ENCODE results near the gene MDGA2.
"Not testable (repeated sequence)": the region's sequence is repeated elsewhere in the genome, so short reads cannot be mapped to it uniquely, and the experiment has no call there.

Gene MDGA2
- 0 to 0.04 reads per million in 2 experiments for total RNA-seq

DNA sequence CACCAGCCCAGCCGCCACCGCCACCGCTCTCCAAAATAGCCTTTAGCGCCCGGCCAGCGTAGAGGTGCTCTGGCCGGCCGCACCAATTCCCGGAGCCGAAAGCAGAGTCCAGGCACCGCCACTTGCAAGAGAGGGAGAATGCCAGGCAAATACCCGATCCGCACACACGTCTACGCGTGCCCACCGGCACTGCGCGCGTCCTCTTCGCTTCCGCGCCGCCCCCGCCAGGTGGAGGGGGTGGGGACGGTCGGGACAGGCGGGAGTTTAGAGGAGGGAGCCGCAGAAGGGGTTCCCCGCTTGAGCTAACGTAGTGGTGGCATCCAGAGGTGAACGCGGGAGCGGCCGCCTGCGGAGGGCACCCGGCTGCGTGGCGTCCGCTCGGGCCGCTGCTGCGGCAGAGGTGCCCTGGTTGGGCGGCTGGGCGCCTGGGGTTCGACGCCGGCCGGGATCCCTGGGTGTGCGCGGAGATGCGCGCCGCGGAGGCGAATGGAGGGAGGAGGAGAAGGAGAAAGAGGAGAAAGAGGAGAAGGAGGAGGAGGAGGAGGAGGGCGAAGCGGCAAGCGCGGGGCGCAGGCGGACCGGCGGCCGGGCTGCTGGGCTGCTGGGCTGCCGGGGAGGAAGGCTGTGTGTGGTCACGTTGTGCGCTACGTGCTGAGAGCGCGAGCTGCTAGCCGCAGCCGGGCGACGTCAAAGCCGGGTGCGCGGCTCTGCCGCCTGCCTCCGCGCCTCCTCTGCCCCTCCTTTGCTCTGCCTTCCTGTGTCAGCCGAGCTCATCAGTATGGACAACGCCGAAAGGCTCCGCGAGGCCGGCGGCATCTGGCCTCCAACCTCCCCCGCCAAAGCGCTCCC is at the start of gene MDGA2:
Gene MDGA2 (minus strand): TSS at position 140 of the 849 bp plus-strand sequence.
- DNase-seq (ENCODE audit: low read depth) = no peak

DNA sequence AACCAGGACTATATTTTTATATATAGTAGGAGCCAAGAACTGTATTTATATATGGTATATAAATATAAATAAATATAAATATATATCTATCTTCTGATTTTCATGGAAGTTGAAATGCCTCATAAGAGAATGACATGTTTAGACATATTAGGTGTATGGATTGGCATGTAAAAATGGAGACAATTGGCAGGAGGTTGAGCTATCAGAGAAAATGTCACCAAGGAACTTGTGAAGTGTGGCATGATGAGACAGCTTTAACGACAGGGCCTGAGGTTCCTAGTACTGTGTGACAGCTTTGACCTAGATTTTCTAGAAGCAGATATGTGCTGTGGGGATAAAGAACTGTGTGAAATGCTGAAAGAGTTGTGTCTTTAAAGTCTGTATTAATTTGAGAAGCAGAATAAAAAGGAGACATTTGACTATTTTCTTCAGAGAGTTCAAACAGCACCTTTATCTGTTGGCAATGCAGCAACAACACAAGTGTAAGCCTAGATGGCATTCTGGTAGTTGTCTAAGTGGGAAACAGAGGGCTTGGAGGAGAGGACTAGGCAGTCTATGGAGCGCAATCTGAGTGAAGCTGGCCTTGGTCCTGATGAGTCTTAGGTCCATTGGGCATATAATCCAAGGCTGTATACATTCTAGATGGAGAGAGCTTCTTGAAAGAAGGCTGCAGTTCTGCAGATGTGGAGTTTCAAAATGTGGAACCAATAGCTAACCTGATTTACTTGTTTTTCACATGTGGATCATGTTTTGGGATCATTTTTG is 47.7 kb upstream of the MDGA2 start:
- no peak for DNase-seq (ENCODE audit: low read depth)

DNA sequence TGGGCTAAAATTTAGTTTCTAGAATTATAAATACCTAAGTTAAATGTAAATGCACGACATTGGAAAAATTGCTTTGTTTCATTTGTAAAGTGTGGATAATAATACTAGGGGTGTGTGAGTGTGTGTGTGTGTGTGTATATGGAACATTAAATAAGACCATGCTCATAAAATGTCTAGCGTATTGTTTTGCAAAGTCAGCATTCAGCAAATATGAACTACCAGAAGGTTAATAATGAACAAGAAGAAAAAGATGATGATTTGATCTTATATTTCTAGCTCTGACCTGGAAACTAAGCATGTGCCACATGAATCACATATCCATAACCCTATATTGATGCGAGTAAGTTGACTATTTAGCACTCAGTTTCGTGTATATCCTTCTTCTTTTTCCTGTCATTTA is 44.9 kb upstream of the MDGA2 start:
- DNase-seq (ENCODE audit: low read depth) = no peak

DNA sequence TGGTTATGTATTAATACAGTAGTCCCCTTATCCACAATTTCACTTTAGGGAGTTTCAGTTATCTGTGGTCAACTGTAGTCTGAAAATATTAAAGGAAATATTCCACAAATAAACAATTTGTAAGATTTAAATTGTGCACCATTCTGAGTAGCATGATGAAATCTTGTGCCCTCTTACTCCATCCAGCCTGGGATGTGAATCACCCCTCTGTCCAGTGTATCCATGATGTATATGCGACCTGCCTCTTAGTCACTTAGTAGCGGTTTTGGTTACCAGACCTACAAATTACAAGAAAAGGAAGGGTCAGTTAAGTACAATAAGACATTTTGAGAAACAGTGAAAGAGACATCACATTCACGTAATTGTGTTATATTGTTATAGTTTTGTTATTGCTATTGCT is 39.9 kb upstream of the MDGA2 start:
- DNase-seq (ENCODE audit: low read depth) = no peak

DNA sequence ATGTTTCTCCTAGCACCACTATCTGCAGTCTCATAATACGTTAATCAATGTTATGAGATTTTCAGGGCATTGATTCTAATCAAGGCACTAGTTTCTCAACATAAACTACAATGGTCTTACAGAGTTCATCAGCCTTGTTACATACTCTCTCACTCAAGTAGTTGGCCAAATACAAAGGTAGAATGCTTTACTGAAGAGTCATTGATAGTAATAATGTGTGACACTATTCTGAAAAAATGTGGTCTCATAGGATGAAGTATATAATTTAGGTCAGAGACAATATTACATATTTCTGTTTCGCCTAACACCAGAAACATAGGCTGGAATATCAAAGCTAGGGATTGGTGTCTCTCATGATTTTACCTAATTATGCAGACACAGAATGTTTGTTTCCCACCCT is 35.2 kb upstream of the MDGA2 start:
- DNase-seq (ENCODE audit: low read depth) = no peak

DNA sequence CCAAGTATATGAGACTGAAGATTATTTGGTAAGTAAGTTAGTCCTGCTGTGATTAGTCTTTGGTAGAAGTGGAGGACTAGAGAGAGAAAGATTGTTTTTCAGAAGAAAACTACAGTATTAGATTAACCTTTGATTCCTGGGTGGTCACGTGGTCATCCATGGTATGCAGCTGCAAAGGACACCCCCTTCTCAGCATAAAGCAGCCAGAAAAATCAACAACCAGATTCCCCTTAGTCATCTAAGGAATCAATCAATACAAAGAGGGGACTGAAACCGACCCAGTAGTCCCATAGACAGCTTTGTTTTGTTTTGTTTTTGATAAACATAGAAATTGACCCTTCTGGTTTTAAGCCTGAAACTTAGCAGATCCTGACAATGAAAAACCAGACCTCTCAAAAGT is 30.3 kb upstream of the MDGA2 start:
- no peak for DNase-seq (ENCODE audit: low read depth)

DNA sequence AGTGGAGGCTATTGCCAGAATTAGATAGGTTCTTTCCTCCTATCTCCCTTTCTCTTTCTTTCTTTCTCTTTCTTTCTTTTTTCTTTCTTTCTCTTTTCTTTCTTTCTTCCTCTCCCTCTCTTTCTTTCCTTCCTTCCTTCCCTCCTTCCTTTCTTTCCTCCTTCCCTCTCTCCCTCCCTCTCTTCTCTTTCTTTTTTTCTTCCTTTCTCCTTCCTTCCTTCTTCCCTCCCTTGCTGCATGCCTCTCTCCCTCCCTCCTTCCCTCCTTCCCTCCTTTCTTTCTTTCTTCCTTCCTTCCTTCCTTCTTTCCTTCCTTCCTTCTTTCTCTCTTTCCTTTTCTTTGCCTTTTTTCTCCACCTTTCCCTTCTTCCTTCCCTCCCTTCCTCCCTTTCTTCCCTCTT is 16.4 kb upstream of the MDGA2 start:
- no peak for DNase-seq (ENCODE audit: low read depth)

DNA sequence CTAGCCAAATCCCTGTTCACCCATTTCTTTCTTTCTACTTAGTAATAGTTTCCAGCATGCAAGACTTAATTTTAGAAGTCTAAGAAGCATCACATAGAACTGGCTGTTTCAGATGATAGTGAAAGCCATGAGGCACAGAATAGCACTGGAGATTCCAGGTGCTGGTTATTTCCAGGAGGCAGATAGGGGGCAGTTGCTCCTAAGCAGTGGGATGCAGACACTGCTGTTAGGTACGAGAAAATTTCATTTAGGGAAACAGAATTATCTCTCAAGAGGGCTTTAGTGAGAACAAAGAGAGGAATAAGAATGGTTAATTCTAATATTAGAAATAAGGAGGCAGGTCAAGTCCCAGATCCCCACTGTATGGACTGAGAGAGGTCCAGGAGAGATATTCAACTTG is 3.6 kb upstream of the MDGA2 start:
- DNase-seq (ENCODE audit: low read depth) = no peak

DNA sequence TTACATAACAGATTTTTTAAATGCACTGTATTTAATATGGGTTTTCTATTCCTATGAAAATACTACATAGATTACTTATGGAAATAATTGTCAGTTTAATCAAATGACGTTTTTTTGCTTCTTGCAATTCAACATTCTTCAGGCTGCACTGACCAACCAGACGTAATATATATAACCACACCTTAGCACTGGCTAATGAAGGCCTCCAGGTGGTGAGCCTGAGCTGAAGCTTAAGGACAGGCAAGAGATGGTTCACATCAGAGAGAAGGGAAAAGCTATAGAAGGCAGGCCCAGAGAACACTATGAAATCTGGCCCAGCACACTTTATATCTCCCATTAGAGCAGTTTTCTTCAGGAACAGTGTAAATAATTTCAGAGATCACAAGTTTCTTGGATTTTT is 2.8 kb upstream of the MDGA2 start:
- DNase-seq (ENCODE audit: low read depth) = no peak

DNA sequence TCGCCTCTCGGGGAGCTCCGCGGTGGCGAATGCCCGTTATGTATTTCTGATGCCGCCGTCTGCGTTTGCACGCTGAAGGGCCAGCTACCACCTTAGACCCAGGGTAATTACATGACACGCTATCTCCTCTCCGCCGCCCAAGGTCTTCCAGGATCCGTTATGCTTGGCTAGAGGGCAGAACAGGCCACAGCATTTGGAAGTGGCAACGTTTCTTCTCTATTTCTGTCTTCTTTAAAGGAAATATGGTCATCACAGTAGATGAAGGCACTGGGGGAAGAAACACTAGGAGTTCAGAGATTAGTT is 861 bp upstream of the MDGA2 start:
- DNase-seq (ENCODE audit: low read depth) = no peak

DNA sequence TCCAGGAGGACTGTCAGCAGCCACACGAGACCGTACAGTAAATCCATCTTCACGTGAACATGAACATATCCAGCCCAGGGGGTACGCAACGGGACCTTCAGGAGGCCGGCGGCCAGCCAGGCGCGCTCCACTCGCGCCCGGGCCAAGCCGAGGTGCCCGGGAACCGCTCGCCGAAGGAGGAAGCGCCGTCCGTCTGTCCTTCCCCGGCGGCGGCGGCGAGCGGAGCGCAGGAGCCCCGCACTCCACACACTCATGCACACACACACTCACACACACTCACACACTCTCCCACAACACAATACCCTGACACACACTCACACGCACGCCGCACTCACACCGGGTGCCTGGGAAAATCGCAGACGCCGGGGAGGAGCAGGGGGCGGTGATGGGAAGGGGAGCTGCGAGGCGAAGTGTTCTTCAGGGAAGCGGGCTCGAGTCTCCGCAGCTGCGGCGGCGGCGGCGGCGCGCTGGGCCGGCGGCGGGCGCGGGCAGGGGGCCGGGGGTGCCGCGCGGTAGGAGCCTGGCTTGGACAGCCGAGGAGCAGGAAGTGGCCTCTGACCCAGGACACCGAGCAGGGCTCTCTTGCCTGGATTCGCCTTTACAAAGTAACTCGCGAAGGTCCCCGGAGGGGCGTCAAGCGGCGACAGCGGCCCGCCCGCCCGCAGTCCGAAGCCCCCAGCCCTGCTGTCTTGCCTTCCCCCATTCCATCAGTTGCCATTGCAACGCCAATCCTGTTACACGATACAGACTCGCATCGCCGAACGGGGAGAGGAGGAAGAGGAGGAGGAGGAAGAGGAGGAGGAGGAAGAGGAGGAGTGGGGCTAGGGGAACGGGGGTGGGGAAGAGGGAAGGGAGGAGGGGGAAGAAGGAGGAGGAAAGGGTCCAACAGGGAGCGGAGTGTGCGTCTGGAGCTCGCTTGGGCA is 601 bp downstream of the MDGA2 start:
- no peak for DNase-seq (ENCODE audit: low read depth)

DNA sequence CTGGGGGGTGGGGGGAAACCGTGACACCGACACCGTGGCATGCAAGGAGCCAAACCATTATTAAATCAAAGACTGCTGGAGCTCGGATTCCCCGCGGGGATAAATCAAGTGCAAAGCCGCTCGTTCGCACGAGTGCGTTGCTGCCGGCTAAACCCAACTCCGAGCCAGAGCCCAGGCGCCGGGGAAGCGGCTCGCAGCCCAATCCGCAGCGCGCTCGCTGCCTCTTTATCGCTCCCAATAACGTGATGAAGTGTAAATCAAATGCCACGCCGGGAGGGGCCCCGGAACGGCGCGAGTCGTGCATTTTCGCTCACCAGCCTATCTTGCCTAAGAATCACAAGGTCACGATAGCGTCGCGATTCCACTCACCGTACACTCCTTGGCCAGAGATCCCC is 1.3 kb downstream of the MDGA2 start:
- no peak for DNase-seq (ENCODE audit: low read depth)

DNA sequence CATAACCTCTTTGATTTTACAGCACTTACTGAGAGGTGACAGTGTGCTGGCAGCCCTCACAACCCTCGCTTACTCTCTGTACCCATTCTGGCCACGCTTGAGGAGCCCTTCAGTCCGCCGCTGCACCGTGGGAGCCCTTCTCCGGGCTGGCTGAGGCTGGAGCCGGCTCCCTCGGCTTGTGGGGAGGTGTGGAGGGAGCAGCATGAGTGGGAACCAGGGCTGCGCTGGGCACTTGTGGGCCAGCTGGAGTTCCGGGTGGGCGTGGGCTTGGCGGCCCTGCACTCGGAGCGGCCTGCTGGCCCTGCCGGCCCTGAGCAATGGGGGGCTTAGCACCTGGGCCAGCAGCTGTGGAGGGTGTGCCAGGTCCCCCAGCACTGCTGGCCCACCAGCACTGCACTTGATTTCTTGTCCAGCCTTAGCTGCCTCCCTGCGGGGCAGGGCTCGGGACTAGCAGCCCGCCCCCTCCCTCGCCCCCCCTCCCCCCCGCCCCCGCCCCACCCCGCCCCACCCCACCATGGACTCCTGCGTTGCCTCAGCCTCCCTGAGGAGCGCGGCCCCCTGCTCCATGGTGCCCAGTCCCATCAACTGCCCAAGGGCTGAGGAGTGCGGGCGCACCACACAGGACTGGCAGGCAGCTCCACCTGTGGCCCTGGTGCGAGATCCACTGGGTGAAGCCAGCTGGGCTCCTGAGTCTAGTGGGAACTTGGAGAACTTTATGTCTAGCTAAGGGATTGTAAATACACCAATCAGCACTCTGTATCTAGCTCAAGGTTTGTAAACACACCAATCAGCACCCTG is 9.9 kb downstream of the MDGA2 start:
- no peak for DNase-seq (ENCODE audit: low read depth)

DNA sequence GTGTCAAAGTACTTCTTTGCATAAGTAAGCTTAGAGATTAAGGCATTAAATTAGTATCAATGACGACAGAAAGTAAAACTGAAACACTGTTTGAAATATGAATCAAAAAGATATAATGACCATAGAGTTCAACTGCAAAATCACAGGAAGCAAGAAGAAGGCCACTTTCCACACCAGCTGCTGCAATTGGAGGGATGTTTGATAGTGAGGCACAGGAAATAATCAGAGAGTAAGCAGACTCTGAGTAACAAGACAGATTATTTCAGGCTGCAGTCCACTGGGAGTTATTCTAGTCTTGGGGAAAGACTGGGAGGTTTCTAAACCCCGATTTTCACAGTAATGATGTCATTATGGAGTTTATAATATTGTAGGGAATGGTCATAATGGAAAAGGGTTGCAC is 12.9 kb downstream of the MDGA2 start:
- no peak for DNase-seq (ENCODE audit: low read depth)

DNA sequence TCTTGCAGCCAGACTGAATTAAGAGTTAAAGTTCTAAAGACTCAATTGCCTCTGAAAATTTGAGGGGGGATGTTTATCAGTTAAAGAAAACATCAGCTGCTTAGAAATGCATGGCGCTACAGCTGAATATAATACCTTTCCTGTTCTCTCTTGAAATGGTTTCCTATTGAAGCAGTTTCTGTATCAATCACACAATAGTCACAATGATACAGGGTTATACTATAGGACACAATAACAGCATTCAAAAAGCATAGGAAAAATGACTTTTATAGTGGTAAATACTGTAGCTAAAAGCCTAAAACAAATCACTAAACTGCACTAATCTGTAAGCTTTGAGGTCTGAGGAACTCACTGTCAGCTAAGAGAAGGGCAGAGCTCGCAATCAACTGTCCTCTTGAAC is 15.2 kb downstream of the MDGA2 start:
- DNase-seq (ENCODE audit: low read depth) = no peak

DNA sequence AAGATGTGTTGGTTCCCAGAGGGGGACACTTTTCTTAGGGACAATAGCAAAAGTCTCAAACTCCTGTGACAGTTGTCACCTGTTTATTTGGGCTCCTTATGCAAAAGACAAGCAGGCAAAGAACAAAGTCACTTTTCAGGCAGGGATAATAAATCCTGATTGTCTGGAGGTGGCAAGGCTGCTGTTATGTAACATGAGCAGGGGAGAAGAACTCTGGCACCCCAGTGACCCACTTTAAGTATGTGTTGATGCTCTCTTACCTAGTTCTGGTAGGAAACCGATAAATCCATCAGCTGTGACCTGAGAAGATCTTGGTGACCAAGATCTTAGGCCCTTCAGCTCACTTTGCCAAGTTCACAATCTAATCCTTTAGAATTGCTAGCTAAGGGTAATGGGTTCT is 17.4 kb downstream of the MDGA2 start:
- no peak for DNase-seq (ENCODE audit: low read depth)

DNA sequence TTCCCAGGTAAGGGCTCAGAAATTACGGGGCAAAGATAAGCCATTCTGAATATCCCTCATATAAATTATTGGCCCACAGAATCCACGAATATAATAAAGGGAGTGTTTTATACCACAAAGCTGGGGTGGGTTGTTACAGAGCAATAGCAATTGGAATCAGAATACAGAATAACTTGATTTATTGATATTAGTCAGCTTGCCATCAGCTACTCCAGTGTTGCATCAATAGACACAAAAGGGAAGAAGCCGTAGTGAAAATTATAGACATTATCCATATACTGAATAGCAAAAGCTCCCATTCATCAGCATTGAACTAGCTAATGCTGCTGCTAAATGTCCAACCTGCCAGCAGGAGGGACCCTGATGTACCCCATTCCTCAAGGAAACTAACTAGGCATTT is 18.3 kb downstream of the MDGA2 start:
- no peak for DNase-seq (ENCODE audit: low read depth)

DNA sequence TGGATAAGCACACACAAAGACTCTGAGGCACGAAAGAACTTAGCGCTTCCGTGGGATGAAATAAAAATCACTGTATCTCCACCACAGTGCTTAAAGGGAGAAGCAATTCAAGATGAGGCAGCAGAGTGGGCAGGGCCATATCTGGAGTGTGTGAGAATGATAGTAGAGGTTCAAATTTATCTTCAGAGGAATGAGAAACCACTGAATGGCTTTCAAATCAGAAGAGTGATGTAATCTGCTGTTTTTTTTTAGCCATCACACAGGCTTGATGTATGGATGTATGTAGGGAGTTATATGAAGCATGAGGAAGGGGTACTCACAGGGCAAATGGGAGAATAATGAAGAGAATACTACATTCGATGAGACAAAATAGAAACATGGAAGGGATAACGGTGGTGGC is 24.1 kb downstream of the MDGA2 start:
- no peak for DNase-seq (ENCODE audit: low read depth)

DNA sequence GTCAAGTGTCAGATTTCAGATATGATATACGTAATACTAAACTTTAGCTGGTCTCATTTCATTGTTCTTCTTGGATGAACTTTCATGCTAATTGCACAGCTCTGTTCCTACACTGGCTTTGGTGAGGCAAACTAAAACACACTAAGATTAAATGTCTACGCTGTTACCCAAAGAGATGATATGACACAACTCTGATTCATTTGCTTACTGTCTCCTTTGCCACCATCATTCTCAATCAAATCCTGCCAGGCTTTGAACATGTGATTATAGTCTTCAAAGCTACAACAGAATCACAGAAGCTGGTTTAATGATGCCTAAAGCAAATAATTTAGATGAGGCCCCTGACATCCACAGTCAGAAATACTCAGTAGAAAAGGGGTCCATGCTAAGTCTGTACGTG is 37.7 kb downstream of the MDGA2 start:
- no peak for DNase-seq (ENCODE audit: low read depth)

DNA sequence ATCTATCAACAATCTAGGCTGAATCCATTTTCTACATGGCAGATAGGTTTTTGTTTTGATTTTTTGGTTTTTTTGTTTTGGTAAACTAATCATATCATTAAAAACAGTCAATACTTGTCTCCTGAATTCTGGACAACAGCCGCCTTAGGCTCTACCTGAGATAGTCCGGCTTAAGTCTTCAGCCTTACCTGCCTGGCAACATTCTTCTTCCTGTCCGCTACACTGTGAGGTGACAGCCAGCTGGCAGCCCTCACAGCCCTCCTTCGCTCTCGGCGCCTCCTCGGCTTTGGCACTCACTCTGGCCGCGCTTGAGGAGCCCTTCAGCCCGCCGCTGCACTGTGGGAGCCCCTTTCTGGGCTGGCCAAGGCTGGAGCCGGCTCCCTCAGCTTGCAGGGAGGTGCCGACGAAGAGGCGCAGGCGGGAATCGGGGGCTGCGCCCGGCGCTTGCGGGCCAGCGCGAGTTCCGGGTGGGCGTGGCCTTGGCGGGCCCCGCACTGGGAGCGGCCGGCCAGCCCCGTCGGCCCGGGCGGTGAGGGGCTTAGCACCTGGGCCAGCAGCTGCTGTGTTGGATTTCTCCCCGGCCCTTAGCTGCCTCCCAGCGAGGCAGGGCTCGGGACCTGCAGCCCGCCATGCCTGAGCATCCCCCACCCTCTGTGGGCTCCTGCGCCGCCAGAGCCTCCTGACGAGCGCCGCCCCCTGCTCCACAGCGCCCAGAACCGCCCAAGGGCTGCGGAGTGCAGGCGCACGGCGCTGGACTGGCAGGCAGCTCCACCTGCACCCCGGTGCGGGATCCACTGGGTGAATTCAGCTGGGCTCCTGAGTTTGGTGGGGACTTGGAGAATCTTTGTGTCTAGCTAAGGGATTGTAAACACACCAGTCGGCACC is 49.0 kb downstream of the MDGA2 start:
- DNase-seq (ENCODE audit: low read depth) = no peak

DNA sequence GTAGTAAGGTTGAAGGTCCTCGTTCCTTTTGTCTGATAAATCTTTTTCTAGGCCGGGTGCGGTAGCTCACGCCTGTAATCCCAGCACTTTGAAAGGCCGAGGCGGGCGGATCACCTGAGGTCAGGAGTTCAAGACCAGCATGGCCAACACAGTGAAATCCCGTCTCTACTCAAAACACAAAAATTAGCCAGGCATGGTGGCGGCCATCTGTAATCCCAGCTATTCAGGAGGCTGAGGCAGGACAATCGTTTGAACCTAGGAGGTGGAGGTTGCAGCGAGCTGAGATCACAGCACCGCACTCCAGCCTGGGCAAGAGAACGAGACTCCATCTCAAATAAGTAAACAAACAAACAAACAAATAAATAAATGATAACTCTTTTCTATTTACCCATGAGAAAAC is 51.3 kb downstream of the MDGA2 start:
- not testable (repeated sequence) for DNase-seq (ENCODE audit: low read depth)

Data from T follicular helper cell (primary cell).